Colonic mucosa (tissue), 4 donors: ENCODE data around the gene MCTP2. TPM values are rescaled to one million over a fixed set of nuclear protein-coding genes. Genes with fewer than 3 reads are reported as not detected.

Experiments
- DNase-seq: peaks from one replicate; pipeline ENCODE4 v3.0.0-alpha.2; 2020
- H3K27ac ChIP-seq: fragments of 200-600 bp; one replicate; pipeline ENCODE4 v1.8.0; 2021
- H3K27me3 ChIP-seq: fragments of 200-600 bp; one replicate; pipeline ENCODE4 v1.8.0; 2021
- H3K36me3 ChIP-seq: fragments of 200-600 bp; one replicate; pipeline ENCODE4 v1.8.0; 2021
- H3K4me1 ChIP-seq: fragments of 200-600 bp; one replicate; pipeline ENCODE4 v1.8.0; 2021; ENCODE audit warnings: mild to moderate bottlenecking
- H3K4me3 ChIP-seq: fragments of 200-600 bp; one replicate; pipeline ENCODE4 v1.8.0; 2021
- H3K9ac ChIP-seq, 2 donors: one replicate each; pipeline ENCODE4 v1.7.0; 2013; ENCODE audit warnings: control low read depth in 2 of 2, low read depth in 2 of 2, low read length in 2 of 2
- H3K9me3 ChIP-seq: fragments of 200-600 bp; one replicate; pipeline ENCODE4 v1.8.0; 2021
- CTCF ChIP-seq: fragments of 200-600 bp; IDR thresholded peaks from one replicate; pipeline ENCODE4 v1.8.0; 2022; ENCODE audit warnings: antibody characterized with exemption, mild to moderate bottlenecking
- intact Hi-C: fragments of 100-400 bp; cut with DNase I; formaldehyde crosslinking; loops from one replicate; pipeline ENCODE4 v1.14.1; 2022
- total RNA-seq, 2 donors: library from RNA; stranded (reverse); fragmentation: NEBNext Ultra II Directional in 1 of 2; extraction: Animal tissue kit (Norgen Biotek cat#: 25700) in 1 of 2; gene quantifications; one replicate each; pipeline ENCODE4 v1.2.1, GENCODE V29; 2021
- donor health status: healthy.
- donor health status: DM: no; HTN: no; CAD: no.
- donor health status: DM: no; HTN: no; CAD: no.

MCTP2 gene
- total RNA-seq, 2 donors from 2014 or later, result 56.4 to 88.3 TPM

GRCh38 chr15:94414916-94415315 lies 183.6 kb downstream of the MCTP2 start:
- Histone ChIP-seq H3K9me3 (no peaks in the 10 kb centered on the region), H3K27ac (no peak overlapping the region), H3K9ac (no peak overlapping the region), H3K27me3 (no peaks in the 10 kb centered on the region), H3K4me3 (no peak overlapping the region), H3K36me3 (no peaks in the 10 kb centered on the region), H3K4me1 (no peaks in the 10 kb centered on the region)
- TF ChIP-seq CTCF, result no peak
- intact Hi-C loops, result loop anchor here (10.0 kb wide), 2 partner anchors 170 to 260 kb away; no protein-coding TSS in a partner anchor
- no peak for DNase-seq

GRCh38 chr15:94416267-94416666 lies 184.9 kb downstream of the MCTP2 start:
- Histone ChIP-seq H3K27me3 (no peaks in the 10 kb centered on the region), H3K27ac (no peak overlapping the region), H3K9me3 (no peaks in the 10 kb centered on the region), H3K4me3 (no peak overlapping the region), H3K36me3 (no peaks in the 10 kb centered on the region), H3K9ac (no peak overlapping the region), H3K4me1 (no peaks in the 10 kb centered on the region)
- no peak for DNase-seq
- intact Hi-C loops, result loop anchor here (10.0 kb wide), 2 partner anchors 169 to 259 kb away; no protein-coding TSS in a partner anchor
- no peak for TF ChIP-seq CTCF

- H3K4me1 ChIP-seq, result no peaks in the 10 kb centered on the region
Measured at GRCh38 chr15:94416820-94417219, 185.5 kb downstream of the MCTP2 start.

GRCh38 chr15:94417501-94418293 lies 186.3 kb downstream of the MCTP2 start:
- Histone ChIP-seq H3K36me3 (no peaks in the 10 kb centered on the region), H3K4me3 (no peak overlapping the region), H3K9me3 (no peaks in the 10 kb centered on the region), H3K4me1 (no peaks in the 10 kb centered on the region), H3K27ac (no peak overlapping the region), H3K27me3 (no peaks in the 10 kb centered on the region), H3K9ac (no peak overlapping the region)
- DNase-seq, result no peak
- intact Hi-C loops, result loop anchor here (10.0 kb wide), 2 partner anchors 167 to 257 kb away; no protein-coding TSS in a partner anchor
- no peak for TF ChIP-seq CTCF

More at GRCh38 chr15:94416820-94417219, 185.5 kb downstream of the MCTP2 start:
- no peak overlapping the region for H3K9ac ChIP-seq
- H3K4me3 ChIP-seq, result no peak overlapping the region
- no peaks in the 10 kb centered on the region for H3K27me3 ChIP-seq
- no peak overlapping the region for H3K27ac ChIP-seq
- intact Hi-C loops, result loop anchor here (10.0 kb wide), 2 partner anchors 168 to 258 kb away; no protein-coding TSS in a partner anchor
- no peaks in the 10 kb centered on the region for H3K36me3 ChIP-seq
- H3K9me3 ChIP-seq, result no peaks in the 10 kb centered on the region
- DNase-seq, result no peak
- TF ChIP-seq CTCF, result no peak

GRCh38 chr15:94421706-94422105 lies 190.3 kb downstream of the MCTP2 start:
- intact Hi-C loops, result no loop called here
- Histone ChIP-seq H3K4me1 (no peaks in the 10 kb centered on the region), H3K4me3 (no peak overlapping the region), H3K9me3 (no peaks in the 10 kb centered on the region), H3K27ac (no peak overlapping the region), H3K9ac (no peak overlapping the region), H3K27me3 (no peaks in the 10 kb centered on the region), H3K36me3 (no peaks in the 10 kb centered on the region)
- DNase-seq, result no peak
- TF ChIP-seq CTCF, result no peak
